22Rv1 (cell line): ENCODE measurements around the gene RFWD3.

ENCODE experiments used
- CTCF ChIP-seq: fragments of 450-650 bp; IDR thresholded peaks from 2 replicates; pipeline ENCODE4 v1.5.1; 2017; ENCODE audit warnings: mild to moderate bottlenecking
- ZFX ChIP-seq: fragments of 450-650 bp; IDR thresholded peaks from 2 replicates; pipeline ENCODE4 v1.6.1; 2017; ENCODE audit warnings: antibody characterized with exemption, borderline replicate concordance

GRCh38 chr16:74607310-74607961 is 59.2 kb downstream of the RFWD3 start:
- no peak for TF ChIP-seq CTCF
- no peak for TF ChIP-seq ZFX
